GM10248 (cell line): Measurements from ENCODE around the gene RPL13.

Source experiments
- CTCF ChIA-PET: fragments of 300-600 bp; sonication (Branson Sonifier 250); formaldehyde crosslinking; extraction: SDS; loops from one replicate; lab custom pipeline; 2021; ENCODE audit warnings: antibody characterized with exemption; lab: Yijun Ruan, JAX
- POLR2A ChIA-PET: fragments of 350-650 bp; sonication (Branson Sonifier 250); formaldehyde crosslinking; extraction: SDS; loops from one replicate; lab custom pipeline; 2020; ENCODE audit warnings: antibody characterized with exemption; lab: Yijun Ruan, JAX
- DNase-seq: peaks from one replicate; pipeline ENCODE4 v3.0.0; 2012; ENCODE audit errors: extremely low spot score
- TF ChIP-seq, protein P1 (sequence below): IDR thresholded peaks from 2 replicates; pipeline ENCODE4 v1.5.1; 2012; ENCODE audit warnings: mild to moderate bottlenecking, low read depth; ENCODE audit errors: extremely low read depth, missing control alignments, control extremely low read depth

The RPL13 gene

DNA sequence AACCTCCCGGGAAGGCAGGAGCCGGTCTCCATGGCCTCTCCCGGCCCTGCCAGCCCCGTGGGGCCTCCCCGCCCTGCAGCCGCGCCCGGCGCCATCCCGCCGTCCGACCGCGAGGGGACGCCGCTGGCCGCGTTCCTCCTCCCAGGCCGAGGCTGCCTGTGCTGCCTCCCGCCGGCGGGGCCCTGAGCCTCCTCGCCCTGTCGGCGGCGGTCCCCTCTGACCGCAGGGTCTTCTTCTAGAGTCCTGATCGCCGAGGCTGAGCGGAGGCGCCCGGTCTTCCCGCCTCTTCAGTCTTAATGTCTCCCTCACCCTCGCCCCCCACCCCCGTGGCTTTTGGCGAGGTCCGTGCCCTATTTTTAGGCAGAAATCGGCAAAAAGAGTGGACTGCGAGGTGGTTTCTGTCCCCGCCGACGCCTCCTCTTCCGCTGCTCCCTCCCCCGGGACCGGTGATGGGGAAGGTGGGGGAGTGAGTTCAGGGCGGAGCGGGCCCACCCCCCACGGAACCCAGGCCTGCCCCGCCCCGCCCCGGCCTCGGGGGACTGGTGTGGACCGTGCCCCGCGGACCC, 14.3 kb downstream of the RPL13 start:
- DNase-seq = peak; percentile 91

DNA sequence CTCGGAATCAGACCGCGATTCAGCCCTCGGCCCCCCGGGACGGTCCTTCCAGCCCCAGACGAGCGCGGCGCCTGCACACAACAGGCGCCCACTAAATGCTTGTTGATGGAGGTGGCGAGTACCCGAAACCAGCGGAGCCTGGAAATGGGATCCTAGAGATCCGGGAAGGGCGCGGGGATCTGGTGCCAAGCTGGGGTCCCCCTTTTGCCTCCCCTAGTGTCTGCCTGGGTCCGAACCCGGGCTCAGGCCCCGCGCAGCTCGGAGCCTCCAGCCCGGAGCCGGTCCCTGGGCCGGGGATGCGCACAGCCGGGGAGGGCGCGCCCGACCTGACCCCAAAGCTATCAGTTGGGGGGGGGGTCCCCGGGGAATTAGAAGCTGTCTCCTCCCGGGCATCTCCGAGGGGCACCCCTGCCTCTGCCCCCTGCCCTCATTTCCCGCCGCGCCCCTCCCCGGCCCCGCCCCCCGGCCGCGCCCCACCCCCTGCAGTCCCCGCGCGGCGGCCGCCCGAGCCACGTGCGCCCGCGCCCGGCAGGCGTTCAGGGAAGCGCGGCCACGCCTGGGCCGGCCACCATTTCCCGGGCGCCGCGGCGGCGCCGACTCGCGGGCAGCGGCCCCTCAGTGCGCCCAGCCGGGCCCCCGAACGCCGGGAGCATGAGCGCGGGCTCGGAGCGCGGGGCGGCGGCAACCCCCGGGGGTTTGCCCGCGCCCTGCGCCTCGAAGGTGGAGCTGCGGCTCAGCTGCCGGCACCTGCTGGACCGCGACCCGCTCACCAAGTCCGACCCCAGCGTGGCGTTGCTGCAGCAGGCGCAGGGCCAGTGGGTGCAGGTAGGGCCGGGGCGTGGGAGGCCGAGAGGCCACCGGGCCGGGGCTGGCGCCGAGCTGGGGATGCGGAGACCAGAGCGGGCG, 15.0 kb downstream of the RPL13 start, which contains the start of gene CPNE7:
Gene CPNE7, plus strand, starts transcription at position 512 of the 906 bp plus-strand sequence. Its CDS starts 140 bp downstream, at position 652.
- peak; percentile 71 for DNase-seq
- TF ChIP-seq, protein P1, sequence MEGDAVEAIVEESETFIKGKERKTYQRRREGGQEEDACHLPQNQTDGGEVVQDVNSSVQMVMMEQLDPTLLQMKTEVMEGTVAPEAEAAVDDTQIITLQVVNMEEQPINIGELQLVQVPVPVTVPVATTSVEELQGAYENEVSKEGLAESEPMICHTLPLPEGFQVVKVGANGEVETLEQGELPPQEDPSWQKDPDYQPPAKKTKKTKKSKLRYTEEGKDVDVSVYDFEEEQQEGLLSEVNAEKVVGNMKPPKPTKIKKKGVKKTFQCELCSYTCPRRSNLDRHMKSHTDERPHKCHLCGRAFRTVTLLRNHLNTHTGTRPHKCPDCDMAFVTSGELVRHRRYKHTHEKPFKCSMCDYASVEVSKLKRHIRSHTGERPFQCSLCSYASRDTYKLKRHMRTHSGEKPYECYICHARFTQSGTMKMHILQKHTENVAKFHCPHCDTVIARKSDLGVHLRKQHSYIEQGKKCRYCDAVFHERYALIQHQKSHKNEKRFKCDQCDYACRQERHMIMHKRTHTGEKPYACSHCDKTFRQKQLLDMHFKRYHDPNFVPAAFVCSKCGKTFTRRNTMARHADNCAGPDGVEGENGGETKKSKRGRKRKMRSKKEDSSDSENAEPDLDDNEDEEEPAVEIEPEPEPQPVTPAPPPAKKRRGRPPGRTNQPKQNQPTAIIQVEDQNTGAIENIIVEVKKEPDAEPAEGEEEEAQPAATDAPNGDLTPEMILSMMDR = no peak
- ChIA-PET CTCF (interaction anchor here (0.7 to 1.7 kb wide), 4 partner anchors 10 to 125 kb away, joined by 3 to 7 read pairs (median 4); no protein-coding TSS in a partner anchor), POLR2A (interaction anchor here (0.6 to 1.2 kb wide), 3 partner anchors 9 to 590 kb away, joined by 3 to 6 read pairs (median 4); no protein-coding TSS in a partner anchor)

More for the DNA sequence above, 14.3 kb downstream of the RPL13 start:
- ChIA-PET CTCF (interaction anchor here (0.6 to 1.7 kb wide), 3 partner anchors 9 to 40 kb away, joined by 3 to 6 read pairs (median 6); no protein-coding TSS in a partner anchor), POLR2A (interaction anchor here (0.6 to 1.0 kb wide), 2 partner anchors 8 to 590 kb away, joined by 4 to 6 read pairs; no protein-coding TSS in a partner anchor)
- TF ChIP-seq, protein P1 = peak; percentile 94

DNA sequence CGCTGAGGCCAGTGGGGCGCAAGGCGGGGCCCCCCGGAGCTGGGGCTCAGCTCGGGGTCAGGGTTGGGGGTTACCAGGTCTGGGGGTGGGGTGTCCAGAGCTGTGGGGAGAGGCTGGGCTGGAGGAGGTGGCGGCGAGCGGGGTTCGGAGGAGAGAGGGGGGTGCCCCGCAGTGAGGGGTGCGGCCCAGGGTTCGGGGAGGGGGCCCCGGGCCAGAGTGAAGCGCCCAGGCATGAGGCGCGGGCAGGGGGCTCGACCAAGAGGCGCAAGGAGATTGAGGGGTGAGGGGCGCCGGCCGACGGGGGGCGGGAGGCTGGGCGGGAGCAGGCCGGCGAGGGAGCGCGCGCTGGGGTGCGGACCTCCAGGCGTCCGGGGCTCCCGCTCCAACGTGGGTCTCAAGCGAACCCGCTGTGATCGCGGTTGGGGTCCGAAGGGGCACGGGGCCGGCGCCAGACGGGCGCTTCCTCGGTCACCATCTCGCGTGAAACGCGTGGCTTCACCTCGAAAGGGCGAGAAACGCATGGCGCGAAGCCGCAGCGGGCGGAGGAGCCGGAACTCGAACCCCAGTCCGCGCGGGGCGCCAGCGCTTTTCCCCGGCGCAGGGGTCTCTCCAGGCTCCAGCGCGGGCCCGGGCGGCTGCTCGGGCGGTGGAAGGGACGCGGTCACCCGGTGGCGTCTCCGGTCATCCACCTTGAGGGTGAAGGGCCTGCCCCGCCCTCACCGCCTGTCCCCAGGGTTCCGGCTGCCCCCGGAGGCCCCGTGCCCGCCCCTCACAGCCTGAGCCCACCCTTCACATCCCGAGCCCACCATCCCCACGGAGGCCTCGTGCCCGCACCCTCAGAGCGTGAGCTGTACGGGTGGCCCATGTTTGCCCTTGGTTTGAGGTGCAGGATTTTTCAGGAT, 15.9 kb downstream of the RPL13 start:
- TF ChIP-seq, protein P1 = no peak
- DNase-seq = no peak
- ChIA-PET CTCF (interaction anchor here (0.7 to 1.7 kb wide), 4 partner anchors 11 to 124 kb away, joined by 3 to 7 read pairs (median 4); no protein-coding TSS in a partner anchor), POLR2A (interaction anchor here (1.2 kb wide), 1 partner anchor 11 kb away, joined by 3 read pairs; no protein-coding TSS in a partner anchor)

DNA sequence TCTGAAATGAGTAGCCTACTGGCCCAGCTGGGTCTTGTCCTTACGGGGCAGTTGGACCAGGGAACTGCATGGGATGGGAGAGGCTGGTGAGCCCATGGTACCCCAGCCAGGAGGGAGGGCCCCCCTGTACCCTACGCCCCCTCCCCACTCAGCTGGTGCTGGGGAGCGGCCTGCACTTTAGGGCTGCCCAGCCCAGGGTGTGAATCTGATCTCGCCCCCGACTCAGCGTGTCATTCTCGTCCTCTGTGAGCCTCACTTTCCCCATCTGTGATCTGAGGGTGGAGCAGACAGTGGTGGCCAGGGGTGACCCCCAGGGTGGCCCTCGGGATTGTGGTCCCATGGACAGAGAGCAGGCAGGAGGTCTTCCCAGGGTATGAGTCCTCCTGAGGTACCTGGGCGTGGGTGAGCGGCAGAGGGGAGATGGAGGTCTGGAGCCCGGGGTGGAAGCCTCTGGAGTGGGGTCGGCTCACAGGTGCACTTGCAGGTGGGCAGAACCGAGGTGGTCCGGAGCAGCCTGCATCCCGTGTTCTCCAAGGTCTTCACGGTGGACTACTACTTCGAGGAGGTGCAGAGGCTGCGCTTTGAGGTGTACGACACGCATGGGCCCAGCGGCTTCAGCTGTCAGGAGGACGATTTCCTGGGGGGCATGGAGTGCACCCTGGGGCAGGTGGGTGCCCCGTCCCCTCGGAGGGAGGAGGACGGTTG, 16.7 kb downstream of the RPL13 start:
- CTCF ChIA-PET = interaction anchor here (0.8 to 1.0 kb wide), 2 partner anchors 37 to 124 kb away, joined by 3 read pairs; no protein-coding TSS in a partner anchor
- POLR2A ChIA-PET = interaction anchor here (0.7 to 1.2 kb wide), 2 partner anchors 12 to 226 kb away, joined by 3 read pairs; no protein-coding TSS in a partner anchor
- TF ChIP-seq, protein P1 = no peak
- no peak for DNase-seq

DNA sequence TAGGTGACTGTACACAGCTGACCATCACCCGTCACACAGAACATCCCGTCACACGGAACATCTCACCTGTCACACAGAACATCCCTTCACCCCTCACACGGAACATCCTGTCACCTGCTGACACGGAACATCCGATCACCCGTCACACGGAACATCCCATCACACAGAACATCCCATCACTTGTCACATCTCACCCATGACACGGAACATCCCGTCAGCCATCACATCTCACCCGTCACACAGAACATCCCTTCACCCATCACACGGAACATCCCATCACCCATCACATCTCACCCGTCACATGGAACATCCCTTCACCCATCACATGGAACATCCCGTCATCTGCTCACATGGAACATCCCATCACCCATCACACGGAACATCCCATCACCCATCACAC, 18.9 kb downstream of the RPL13 start:
- ChIA-PET CTCF (no interaction called here), POLR2A (no interaction called here)
- DNase-seq = no peak
- TF ChIP-seq, protein P1 = no peak
